Endothelial cell of umbilical vein (primary cell): Measurements from ENCODE around the gene SNRPD2.

ENCODE experiments used
- EZH2 ChIP-seq: IDR thresholded peaks from 2 replicates; pipeline ENCODE4 v1.6.1; 2012; ENCODE audit warnings: borderline replicate concordance, low read depth, mild to moderate bottlenecking, moderate library complexity, low read length, inconsistent platforms; ENCODE audit not compliant: severe bottlenecking
- POLR2A ChIP-seq: IDR thresholded peaks from 2 replicates; pipeline ENCODE4 v1.6.1; 2012; ENCODE audit warnings: low read depth, mild to moderate bottlenecking, control low read depth, low read length
- POLR2AphosphoS5 ChIP-seq: IDR thresholded peaks from 2 replicates; pipeline ENCODE4 v1.6.1; 2012; ENCODE audit warnings: low read depth, mild to moderate bottlenecking, control low read depth, low read length, moderate library complexity; ENCODE audit not compliant: insufficient read depth
- TF ChIP-seq, protein P1 (sequence below), 2 donors: IDR thresholded peaks; 1 replicate in 1 of 2; 2 replicates in 1 of 2; pipeline ENCODE4 v1.5.1; 2011; ENCODE audit warnings: low read length in 2 of 2, mild to moderate bottlenecking in 2 of 2, moderate library complexity in 2 of 2, control low read depth in 1 of 2, inconsistent platforms in 1 of 2, low read depth in 1 of 2; ENCODE audit not compliant: insufficient read depth in 1 of 2; ENCODE audit errors: extremely low read depth in 1 of 2
- TF ChIP-seq, protein P2 (sequence below): IDR thresholded peaks from 2 replicates; pipeline ENCODE4 v1.6.1; 2011; ENCODE audit not compliant: insufficient read depth, insufficient read length

DNA sequence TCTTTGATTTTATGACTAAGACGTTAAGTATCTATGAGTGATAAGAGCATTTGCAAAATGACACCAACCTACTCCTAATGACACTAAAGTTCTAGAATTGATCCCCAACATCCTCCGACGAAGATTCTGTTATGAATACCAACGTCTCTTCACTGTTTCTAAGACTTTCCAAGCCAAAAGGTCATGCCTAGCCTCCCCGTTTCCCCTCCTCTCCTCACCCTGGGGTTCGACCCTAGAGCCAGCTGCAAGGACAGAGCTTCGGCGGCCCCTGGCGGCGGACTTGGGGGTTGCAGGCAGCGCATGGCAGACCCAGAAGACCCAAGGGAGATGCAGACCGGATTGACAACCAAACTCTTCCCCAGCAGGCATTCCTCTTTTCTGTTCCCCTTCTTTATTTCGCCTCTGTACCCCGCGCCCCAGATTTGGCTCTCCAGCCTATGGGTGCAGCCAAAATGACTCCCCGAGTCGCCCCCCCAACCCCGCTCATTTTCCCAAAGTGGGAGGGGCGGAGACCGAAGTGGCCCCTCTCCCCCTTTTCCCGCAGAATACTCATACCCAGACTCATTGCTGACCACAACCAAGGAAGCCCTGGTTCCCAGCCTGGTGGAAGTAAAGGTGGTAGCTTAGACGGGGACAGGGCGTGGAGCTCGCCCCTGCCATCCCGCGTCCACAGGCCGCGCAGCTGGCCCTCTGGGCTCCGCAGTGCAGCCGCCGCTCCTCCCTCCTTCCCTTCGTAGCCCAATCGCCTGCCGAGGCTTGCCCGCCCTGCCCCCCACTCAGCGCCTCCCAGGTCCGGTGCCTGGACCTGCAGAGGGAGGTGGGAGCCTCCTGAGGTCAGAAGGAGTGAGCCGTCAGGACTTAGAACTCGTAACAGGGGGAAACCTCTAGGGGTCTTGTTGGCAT lies 48.5 kb downstream of the SNRPD2 start:
- TF ChIP-seq, protein P1, sequence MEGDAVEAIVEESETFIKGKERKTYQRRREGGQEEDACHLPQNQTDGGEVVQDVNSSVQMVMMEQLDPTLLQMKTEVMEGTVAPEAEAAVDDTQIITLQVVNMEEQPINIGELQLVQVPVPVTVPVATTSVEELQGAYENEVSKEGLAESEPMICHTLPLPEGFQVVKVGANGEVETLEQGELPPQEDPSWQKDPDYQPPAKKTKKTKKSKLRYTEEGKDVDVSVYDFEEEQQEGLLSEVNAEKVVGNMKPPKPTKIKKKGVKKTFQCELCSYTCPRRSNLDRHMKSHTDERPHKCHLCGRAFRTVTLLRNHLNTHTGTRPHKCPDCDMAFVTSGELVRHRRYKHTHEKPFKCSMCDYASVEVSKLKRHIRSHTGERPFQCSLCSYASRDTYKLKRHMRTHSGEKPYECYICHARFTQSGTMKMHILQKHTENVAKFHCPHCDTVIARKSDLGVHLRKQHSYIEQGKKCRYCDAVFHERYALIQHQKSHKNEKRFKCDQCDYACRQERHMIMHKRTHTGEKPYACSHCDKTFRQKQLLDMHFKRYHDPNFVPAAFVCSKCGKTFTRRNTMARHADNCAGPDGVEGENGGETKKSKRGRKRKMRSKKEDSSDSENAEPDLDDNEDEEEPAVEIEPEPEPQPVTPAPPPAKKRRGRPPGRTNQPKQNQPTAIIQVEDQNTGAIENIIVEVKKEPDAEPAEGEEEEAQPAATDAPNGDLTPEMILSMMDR (IDR thresholded peaks at IDR 0.05; ENCODE audit: extremely low read depth in 1 of 2, insufficient read depth in 1 of 2, low read depth in 1 of 2, low read length in 2 of 2) = peak; percentile 98 to 99
- TF ChIP-seq EZH2 = no peak
- TF ChIP-seq, protein P2, sequence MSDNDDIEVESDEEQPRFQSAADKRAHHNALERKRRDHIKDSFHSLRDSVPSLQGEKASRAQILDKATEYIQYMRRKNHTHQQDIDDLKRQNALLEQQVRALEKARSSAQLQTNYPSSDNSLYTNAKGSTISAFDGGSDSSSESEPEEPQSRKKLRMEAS = no peak
- peak; percentile 19 for TF ChIP-seq POLR2AphosphoS5
- no peak for TF ChIP-seq POLR2A
